GM12873 (cell line): ENCODE measurements around the gene RNF138.

ENCODE experiments used
- CTCF ChIP-seq: IDR thresholded peaks from 2 replicates; pipeline ENCODE4 v1.5.1; 2012; ENCODE audit warnings: low read depth, mild to moderate bottlenecking, moderate library complexity, low read length, control low read depth; ENCODE audit not compliant: insufficient read depth; ENCODE audit errors: missing control alignments

Gene RNF138

GRCh38 chr18:32104516-32104915, 12.8 kb downstream of the RNF138 start:
- TF ChIP-seq CTCF, result no peak

GRCh38 chr18:32110005-32110404, 18.3 kb downstream of the RNF138 start:
- TF ChIP-seq CTCF, result no peak

- no peak for TF ChIP-seq CTCF
Observed at GRCh38 chr18:32111706-32112105, 20.0 kb downstream of the RNF138 start.

GRCh38 chr18:32112826-32113225, 21.2 kb downstream of the RNF138 start:
- TF ChIP-seq CTCF, result no peak

- TF ChIP-seq CTCF, result no peak
Observed at GRCh38 chr18:32114293-32114942, 22.7 kb downstream of the RNF138 start.

DNA sequence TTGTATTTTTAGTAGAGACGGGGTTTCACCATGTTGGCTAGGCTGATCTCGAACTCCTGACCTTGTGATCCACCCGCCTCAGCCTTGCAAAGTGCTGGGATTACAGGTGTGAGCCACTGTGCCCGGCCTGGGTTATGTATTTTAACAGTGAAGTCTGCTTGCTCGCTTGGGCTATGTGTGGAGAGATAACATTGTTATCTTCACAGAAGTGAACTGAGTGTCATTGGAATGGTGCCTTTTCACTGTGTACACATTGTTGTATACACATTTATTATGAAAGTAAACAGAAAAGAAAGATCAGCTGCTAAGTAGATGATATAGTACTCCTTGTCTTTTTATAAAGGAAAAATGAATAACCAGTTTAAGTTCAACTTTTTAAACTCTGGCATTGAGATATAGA, 30.4 kb downstream of the RNF138 start:
- no peak for TF ChIP-seq CTCF

DNA sequence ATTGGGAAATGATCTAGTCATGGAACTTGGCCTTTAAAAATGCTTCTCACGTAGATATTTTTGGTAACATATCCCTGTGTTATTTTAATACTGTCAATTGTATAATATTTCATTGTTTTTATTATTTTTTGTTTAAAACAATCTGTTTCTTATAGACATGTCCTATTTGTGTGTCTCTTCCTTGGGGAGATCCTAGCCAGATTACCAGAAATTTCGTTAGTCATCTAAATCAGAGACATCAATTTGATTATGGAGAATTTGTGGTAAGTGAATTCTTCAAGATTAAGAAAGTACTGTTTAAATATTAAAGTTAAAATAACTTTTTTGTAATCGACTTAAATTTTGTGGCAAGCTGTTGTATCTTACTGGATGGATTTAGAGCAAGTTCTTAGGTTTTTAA, 34.9 kb downstream of the RNF138 start:
- no peak for TF ChIP-seq CTCF
